ENCODE measurements around the gene MYRIP.

GRCh38 chr3:39784922-39785321 is 24.5 kb upstream of the MYRIP start:
- no peak for TF ChIP-seq CTCF (IDR thresholded peaks at IDR 0.05)
- no peak for TF ChIP-seq TCF12 (IDR thresholded peaks at IDR 0.05)
- no peak for TF ChIP-seq POLR2AphosphoS5 (IDR thresholded peaks at IDR 0.05; ENCODE audit: low read depth, low read length)
- TF ChIP-seq EZH2phosphoT487 (IDR thresholded peaks at IDR 0.05; ENCODE audit: borderline replicate concordance, low read depth) = no peak
- no peak for TF ChIP-seq SIN3A (IDR thresholded peaks at IDR 0.05; ENCODE audit: borderline replicate concordance, low read depth, low read length)
- TF ChIP-seq TEAD4 (IDR thresholded peaks at IDR 0.05; ENCODE audit: borderline replicate concordance, insufficient read depth) = no peak

Measured in SK-N-SH (cell line).